Upper lobe of left lung (tissue), 6 donors: ENCODE measurements around the gene CATSPER3. TPM values are rescaled to one million over a fixed set of nuclear protein-coding genes. Genes with fewer than 3 reads are reported as not detected.

ENCODE experiments used
- ATAC-seq, 2 donors: fragments of 200-7000 bp; cut with Tn5 transposase; one replicate each; pipeline ENCODE4 v1.9.1; 2022; ENCODE audit warnings: mild to moderate bottlenecking in 2 of 2, moderate library complexity in 2 of 2; ENCODE audit not compliant: low FRiP score in 2 of 2
- DNase-seq, 2 donors: peaks; one replicate each; pipeline ENCODE4 v3.0.0-alpha.2; 2019 to 2020
- H3K27ac ChIP-seq, 4 donors: fragments of 200-600 bp; sonication (generic); one replicate each; pipeline ENCODE4 v1.5.1; 2016 to 2019
- H3K27me3 ChIP-seq, 4 donors: fragments of 200-600 bp; sonication (generic); one replicate each; pipeline ENCODE4 v1.5.1; 2017 to 2019
- H3K36me3 ChIP-seq, 4 donors: fragments of 200-600 bp; sonication (generic); one replicate each; pipeline ENCODE4 v1.5.1; 2016 to 2019
- H3K4me1 ChIP-seq, 4 donors: fragments of 200-600 bp; sonication (generic); one replicate each; pipeline ENCODE4 v1.5.1; 2018 to 2019
- H3K4me3 ChIP-seq, 4 donors: fragments of 200-600 bp; sonication (generic); one replicate each; pipeline ENCODE4 v1.5.1; 2017 to 2019; ENCODE audit warnings: mild to moderate bottlenecking in 2 of 4, moderate library complexity in 1 of 4
- H3K9me3 ChIP-seq, 4 donors: fragments of 200-600 bp; sonication (generic); one replicate each; pipeline ENCODE4 v1.5.1; 2018 to 2019
- EP300 ChIP-seq, 4 donors: sonication (generic); formaldehyde crosslinking; IDR thresholded peaks; one replicate each; pipeline ENCODE4 v1.5.1; 2017; ENCODE audit warnings: antibody characterized with exemption in 4 of 4, control low read depth in 2 of 4
- POLR2A ChIP-seq, 4 donors: fragments of 450-650 bp; IDR thresholded peaks; one replicate each; pipeline ENCODE4 v1.5.1; 2016 to 2017; ENCODE audit warnings: antibody characterized with exemption in 4 of 4, mild to moderate bottlenecking in 2 of 4
- POLR2AphosphoS5 ChIP-seq, 2 donors: sonication (generic); formaldehyde crosslinking; IDR thresholded peaks; one replicate each; pipeline ENCODE4 v1.5.1; 2017; ENCODE audit warnings: antibody characterized with exemption in 2 of 2
- WGBS, 2 donors: methylation state at CpG; one replicate each; pipeline ENCODE4 v1.1.5; 2017 to 2018; 5-methylcytosine and 5-hydroxymethylcytosine counted together
- total RNA-seq, 6 donors: library from RNA; depleted of rRNA in 4 of 6; stranded (reverse); fragments of >200 nt in 4 of 6; gene quantifications; one replicate each; pipeline versions ENCODE4 v1.1.0 to v1.2.1, GENCODE V29; 2016 to 2021
- TF ChIP-seq, protein P1 (sequence below), 6 experiments: fragments of 450-650 bp in 4 of 6; fragments of 200-600 bp in 2 of 6; sonication (generic) in 2 of 6; IDR thresholded peaks; one replicate each; pipeline ENCODE4 v1.5.1; 2016 to 2019; ENCODE audit warnings: antibody characterized with exemption in 6 of 6
- donor health status: DM: no; HTN: no; CAD: no; lungs with moderate emphysema.
- donor health status: DM: no; HTN: yes; CAD: no; lungs with severe emphysema.

The CATSPER3 gene
- total RNA-seq, 6 donors from 2014 or later: 0.67 to 1.7 TPM; not detected in 4

DNA sequence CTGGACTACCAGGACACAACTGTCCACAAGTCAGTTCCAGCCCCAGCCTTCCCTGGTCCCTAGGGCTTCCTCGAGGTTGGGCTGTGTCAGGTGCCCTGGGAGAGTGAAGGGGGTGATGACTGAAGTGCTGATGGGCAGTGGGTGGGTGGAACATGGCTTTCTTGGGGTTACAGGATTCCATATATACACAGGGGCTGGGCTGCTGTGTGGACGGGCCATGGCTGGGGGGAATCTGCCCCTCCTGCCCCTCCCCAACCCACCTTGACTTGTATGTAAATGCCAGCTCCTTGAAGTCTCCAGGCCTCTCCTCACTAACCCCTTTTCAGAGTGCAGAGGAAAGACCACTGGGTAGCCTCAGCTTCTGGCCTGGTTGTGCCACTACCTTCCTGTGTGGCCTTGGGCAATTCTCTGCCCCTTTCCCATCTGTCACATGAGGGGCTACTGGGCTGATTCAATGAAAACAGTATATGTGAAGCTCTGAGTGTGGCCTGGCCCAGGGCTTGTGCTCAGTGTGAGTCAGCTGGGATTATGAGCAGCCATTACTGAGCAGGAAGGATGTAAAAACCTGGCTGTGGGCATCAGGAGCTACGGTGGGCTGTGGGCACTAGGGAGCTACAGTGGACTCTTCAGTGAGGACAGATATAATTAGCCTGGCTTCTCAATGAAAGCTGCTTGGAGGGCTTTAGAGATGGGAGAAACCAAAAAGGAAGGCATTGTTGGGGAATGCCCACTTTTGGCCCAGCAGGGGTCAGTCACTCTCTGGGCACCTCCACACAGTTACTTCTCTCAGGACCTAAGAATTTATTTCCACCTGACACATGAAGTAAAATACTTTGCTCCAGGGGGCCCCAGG lies 43.0 kb downstream of the CATSPER3 start:
- Histone ChIP-seq H3K27me3 (no peaks in the 10 kb centered on the region), H3K4me1 (peaks cover 0 to 8% (median 7%) of the 10 kb centered on the region in 4 donors), H3K9me3 (no peaks in the 10 kb centered on the region), H3K4me3 (no peak overlapping the region), H3K36me3 (no peaks in the 10 kb centered on the region), H3K27ac (no peak overlapping the region)
- DNase-seq: no peak
- ATAC-seq: no peak
- TF ChIP-seq, protein P1, sequence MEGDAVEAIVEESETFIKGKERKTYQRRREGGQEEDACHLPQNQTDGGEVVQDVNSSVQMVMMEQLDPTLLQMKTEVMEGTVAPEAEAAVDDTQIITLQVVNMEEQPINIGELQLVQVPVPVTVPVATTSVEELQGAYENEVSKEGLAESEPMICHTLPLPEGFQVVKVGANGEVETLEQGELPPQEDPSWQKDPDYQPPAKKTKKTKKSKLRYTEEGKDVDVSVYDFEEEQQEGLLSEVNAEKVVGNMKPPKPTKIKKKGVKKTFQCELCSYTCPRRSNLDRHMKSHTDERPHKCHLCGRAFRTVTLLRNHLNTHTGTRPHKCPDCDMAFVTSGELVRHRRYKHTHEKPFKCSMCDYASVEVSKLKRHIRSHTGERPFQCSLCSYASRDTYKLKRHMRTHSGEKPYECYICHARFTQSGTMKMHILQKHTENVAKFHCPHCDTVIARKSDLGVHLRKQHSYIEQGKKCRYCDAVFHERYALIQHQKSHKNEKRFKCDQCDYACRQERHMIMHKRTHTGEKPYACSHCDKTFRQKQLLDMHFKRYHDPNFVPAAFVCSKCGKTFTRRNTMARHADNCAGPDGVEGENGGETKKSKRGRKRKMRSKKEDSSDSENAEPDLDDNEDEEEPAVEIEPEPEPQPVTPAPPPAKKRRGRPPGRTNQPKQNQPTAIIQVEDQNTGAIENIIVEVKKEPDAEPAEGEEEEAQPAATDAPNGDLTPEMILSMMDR (IDR thresholded peaks at IDR 0.05): no peak
- TF ChIP-seq POLR2AphosphoS5 (IDR thresholded peaks at IDR 0.05) (no peak), EP300 (IDR thresholded peaks at IDR 0.05) (no peak), POLR2A (IDR thresholded peaks at IDR 0.05) (no peak)
- 68 to 85% methylated on average over 3 of the region's 3 CpGs for WGBS, 2 donors

GRCh38 chr5:135011355-135012032 lies 43.8 kb downstream of the CATSPER3 start:
- H3K36me3 ChIP-seq: no peaks in the 10 kb centered on the region
- H3K9me3 ChIP-seq: no peaks in the 10 kb centered on the region
- peaks cover 0 to 8% (median 7%) of the 10 kb centered on the region in 4 donors for H3K4me1 ChIP-seq
- H3K4me3 ChIP-seq: no peak overlapping the region
- TF ChIP-seq EP300 (IDR thresholded peaks at IDR 0.05): no peak
- H3K27ac ChIP-seq: no peak overlapping the region
- DNase-seq (peak in 1 of 2 donors; percentile 12), ATAC-seq (no peak)
- no peaks in the 10 kb centered on the region for H3K27me3 ChIP-seq
- WGBS, 2 donors: 77 to 96% methylated on average over 4 of the region's 4 CpGs

DNA sequence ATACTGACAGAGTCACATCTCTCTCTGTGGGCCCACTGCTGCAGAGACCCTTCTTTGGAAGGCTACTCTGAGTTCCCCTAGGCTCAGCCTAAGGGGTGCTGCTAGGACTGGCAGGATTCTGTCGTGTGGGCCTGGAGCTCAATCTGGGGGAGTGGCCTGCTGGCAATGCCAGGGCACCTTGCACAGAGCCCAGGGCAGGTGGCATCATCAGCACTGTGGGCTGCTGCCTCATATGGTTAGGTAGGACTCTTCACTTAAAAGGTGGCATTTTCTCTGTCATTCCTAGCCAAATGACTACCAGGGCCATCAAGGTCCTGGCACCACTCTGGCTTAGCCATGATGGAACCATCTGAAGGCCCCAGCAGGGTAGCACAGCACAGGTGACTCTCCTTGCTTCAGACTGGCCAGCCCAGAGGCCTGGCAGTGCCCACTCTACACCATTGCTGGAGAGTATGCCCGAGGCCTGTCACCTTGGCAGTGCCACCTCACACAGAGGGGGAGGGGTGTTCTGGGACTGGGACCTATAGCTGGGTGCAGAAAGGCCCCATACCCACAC lies 44.4 kb downstream of the CATSPER3 start:
- no peak overlapping the region for H3K4me3 ChIP-seq
- H3K4me1 ChIP-seq: peaks cover 0 to 8% (median 7%) of the 10 kb centered on the region in 4 donors
- TF ChIP-seq EP300 (IDR thresholded peaks at IDR 0.05) (no peak), POLR2AphosphoS5 (IDR thresholded peaks at IDR 0.05) (no peak), POLR2A (IDR thresholded peaks at IDR 0.05) (no peak)
- TF ChIP-seq, protein P1 (IDR thresholded peaks at IDR 0.05): no peak
- H3K36me3 ChIP-seq: no peaks in the 10 kb centered on the region
- H3K27ac ChIP-seq: no peak overlapping the region
- ATAC-seq (no peak), DNase-seq (no peak)
- 100% methylated on average over 1 to 2 of the region's 2 CpGs for WGBS, 2 donors
- H3K27me3 ChIP-seq: no peaks in the 10 kb centered on the region
- no peaks in the 10 kb centered on the region for H3K9me3 ChIP-seq

DNA sequence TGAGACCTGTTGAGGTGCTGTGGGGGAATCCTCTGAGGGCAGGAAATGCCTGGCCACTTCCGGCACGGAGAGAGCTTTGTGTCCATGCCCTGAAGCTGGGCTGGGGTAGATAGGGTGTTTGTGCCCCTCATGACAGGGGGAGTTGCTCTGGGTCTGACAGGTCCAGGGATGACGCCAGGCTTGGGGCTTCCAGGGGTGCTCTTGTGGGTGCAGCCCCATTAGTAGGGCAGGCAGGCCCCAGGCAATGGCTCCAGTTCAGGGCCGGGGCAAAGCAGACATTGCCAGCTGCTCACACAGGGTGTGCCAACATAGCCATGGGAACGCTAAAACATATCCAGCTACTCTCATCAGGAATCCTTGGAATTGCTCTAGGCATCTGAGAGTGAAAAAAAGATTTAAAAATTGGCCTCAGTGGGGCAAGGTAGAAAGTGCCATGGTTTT lies 45.3 kb downstream of the CATSPER3 start:
- Histone ChIP-seq H3K9me3 (no peaks in the 10 kb centered on the region), H3K4me3 (no peak overlapping the region), H3K27ac (no peak overlapping the region), H3K36me3 (no peaks in the 10 kb centered on the region), H3K4me1 (peaks cover 0 to 8% (median 7%) of the 10 kb centered on the region in 4 donors), H3K27me3 (no peaks in the 10 kb centered on the region)
- 95 to 96% methylated on average over 4 to 5 of the region's 5 CpGs for WGBS, 2 donors
- TF ChIP-seq POLR2A (IDR thresholded peaks at IDR 0.05): no peak
- no peak for TF ChIP-seq EP300 (IDR thresholded peaks at IDR 0.05)
- TF ChIP-seq, protein P1 (IDR thresholded peaks at IDR 0.05): no peak
- TF ChIP-seq POLR2AphosphoS5 (IDR thresholded peaks at IDR 0.05): no peak
- no peak for DNase-seq
- ATAC-seq: no peak

- Histone ChIP-seq H3K36me3 (no peaks in the 10 kb centered on the region), H3K4me1 (peaks cover 0 to 8% (median 7%) of the 10 kb centered on the region in 4 donors), H3K9me3 (no peaks in the 10 kb centered on the region), H3K4me3 (no peak overlapping the region), H3K27ac (no peak overlapping the region), H3K27me3 (no peaks in the 10 kb centered on the region)
- peak in 1 of 2 donors; percentile 15 for DNase-seq
- TF ChIP-seq, protein P1 (IDR thresholded peaks at IDR 0.05): no peak
- TF ChIP-seq POLR2AphosphoS5 (IDR thresholded peaks at IDR 0.05): no peak
- no peak for TF ChIP-seq EP300 (IDR thresholded peaks at IDR 0.05)
- TF ChIP-seq POLR2A (IDR thresholded peaks at IDR 0.05): no peak
- ATAC-seq: no peak
- WGBS, 2 donors: 92 to 94% methylated on average over 7 of the region's 7 CpGs
Observed at GRCh38 chr5:135013445-135013844, 45.7 kb downstream of the CATSPER3 start.
